Measurements from ENCODE around the gene PRSS38.
"Not testable (repeated sequence)": the region's sequence is repeated elsewhere in the genome, so short reads cannot be mapped to it uniquely, and the experiment has no call there.

Gene PRSS38

GRCh38 chr1:227845147-227845458 lies 29.6 kb downstream of the PRSS38 start:
- DNase-seq (ENCODE audit: low read depth) = no peak

DNA sequence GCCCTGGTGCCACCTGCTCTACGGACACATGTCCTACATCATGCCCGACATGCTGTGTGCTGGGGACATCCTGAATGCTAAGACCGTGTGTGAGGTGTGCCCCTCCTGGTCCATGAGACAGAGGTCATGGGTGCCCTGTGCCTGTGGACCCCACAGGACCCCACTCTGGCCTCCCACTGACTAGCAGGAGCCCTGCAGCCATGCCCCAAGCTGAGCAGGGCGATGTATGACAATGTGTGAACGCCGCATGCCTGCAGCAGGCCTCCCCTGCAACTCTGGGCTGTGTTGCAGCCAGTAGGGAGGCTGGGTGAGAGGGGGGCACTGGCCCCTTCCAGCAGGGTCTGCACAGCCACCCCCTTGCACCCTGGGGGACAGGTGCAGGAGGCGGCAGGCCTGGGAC lies 30.0 kb downstream of the PRSS38 start:
- no peak for TF ChIP-seq CTCF (conservative IDR thresholded peaks at IDR 0.05; ENCODE audit: low read depth, low read length)
- DNase-seq (ENCODE audit: low read depth) = no peak
- no peak overlapping the region for H3K4me3 ChIP-seq (ENCODE audit: low read length)

More at GRCh38 chr1:227845147-227845458, 29.6 kb downstream of the PRSS38 start:
- no peak overlapping the region for H3K4me3 ChIP-seq (ENCODE audit: low read length)
- TF ChIP-seq CTCF (conservative IDR thresholded peaks at IDR 0.05; ENCODE audit: low read depth, low read length) = no peak

DNA sequence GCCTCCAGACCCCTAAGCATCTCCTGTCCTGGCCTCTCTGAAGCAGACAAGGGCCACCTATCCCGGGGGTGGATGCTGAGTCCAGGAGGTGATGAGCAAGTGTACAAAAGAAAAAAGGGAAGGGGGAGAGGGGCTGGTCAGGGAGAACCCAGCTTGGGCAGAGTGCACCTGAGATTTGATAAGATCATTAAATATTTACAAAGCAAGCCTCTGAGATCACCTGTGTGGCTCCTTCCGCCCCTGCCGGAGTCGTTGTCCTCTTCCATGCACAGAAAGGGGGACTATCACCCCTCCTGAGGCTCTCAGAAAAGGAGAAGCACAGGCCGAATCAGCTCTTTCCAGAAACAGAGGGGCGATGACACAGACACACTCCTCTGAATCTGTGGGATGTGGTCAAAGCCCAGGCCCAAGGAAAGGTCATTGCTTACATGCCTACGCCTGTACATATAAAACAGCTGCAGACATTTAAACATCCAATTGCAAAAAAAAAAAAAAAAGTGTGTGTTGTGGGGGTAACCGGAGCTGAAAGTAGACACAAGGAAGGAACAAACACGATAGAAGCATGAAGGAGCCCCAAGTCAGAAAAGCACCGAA lies 30.9 kb downstream of the PRSS38 start:
- no peak for DNase-seq (ENCODE audit: low read depth)
- no peak overlapping the region for H3K4me3 ChIP-seq (ENCODE audit: low read length)
- TF ChIP-seq CTCF (conservative IDR thresholded peaks at IDR 0.05; ENCODE audit: low read depth, low read length) = no peak

- H3K4me3 ChIP-seq (ENCODE audit: low read length); DNase-seq (ENCODE audit: low read depth): not testable (repeated sequence)
These were observed 31.6 kb downstream of the PRSS38 start for GRCh38 chr1:227847046-227847445.

DNA sequence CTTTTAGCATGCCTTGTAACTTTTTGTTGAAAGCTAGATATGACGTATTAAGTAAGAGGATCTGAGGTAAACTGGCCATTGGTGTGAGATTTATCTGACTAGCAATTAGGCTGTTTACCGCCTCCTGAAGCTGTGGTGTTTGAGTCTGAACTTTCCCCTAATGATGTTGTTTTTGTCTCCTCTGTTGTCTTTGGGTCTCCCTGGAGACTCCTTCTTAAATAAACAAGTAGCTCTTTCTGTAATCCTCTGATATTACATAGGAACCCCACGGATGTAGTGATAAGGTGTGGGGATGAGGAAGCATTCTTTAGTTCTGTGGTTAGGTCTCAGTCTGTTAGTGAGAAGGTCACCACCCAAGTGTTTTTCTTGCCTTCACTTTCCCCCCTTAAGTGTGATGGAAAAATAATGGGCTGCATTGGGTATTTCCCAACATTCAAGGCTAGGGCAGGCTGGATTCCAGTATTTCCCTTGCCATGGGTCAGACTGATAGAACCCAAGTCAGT lies 33.0 kb downstream of the PRSS38 start:
- no peak overlapping the region for H3K4me3 ChIP-seq (ENCODE audit: low read length)
- no peak for DNase-seq (ENCODE audit: low read depth)
- TF ChIP-seq CTCF (conservative IDR thresholded peaks at IDR 0.05; ENCODE audit: low read depth, low read length) = no peak

- DNase-seq (ENCODE audit: low read depth) = no peak
- no peak for TF ChIP-seq CTCF (conservative IDR thresholded peaks at IDR 0.05; ENCODE audit: low read depth, low read length)
These were observed 33.8 kb downstream of the PRSS38 start for GRCh38 chr1:227849251-227849650.

GRCh38 chr1:227854189-227854588 lies 38.7 kb downstream of the PRSS38 start:
- H3K4me3 ChIP-seq (ENCODE audit: low read length) = no peak overlapping the region
- TF ChIP-seq CTCF (conservative IDR thresholded peaks at IDR 0.05; ENCODE audit: low read depth, low read length) = no peak
- DNase-seq (ENCODE audit: low read depth) = no peak

More at GRCh38 chr1:227849251-227849650, 33.8 kb downstream of the PRSS38 start:
- H3K4me3 ChIP-seq (ENCODE audit: low read length) = no peak overlapping the region
